Breast epithelium (tissue), 4 donors: ENCODE measurements around the gene ATP6AP1. TPM values are rescaled to one million over a fixed set of nuclear protein-coding genes. Genes with fewer than 3 reads are reported as not detected.
"Not testable (repeated sequence)": the region's sequence is repeated elsewhere in the genome, so short reads cannot be mapped to it uniquely, and the experiment has no call there.

Experiments
- DNase-seq, 2 donors: peaks; one replicate each; pipeline ENCODE4 v3.0.0-alpha.2; 2019; ENCODE audit warnings: low spot score in 2 of 2
- H3K27ac ChIP-seq, 2 donors: fragments of 200-600 bp; sonication (generic) in 1 of 2; one replicate each; pipeline ENCODE4 v1.5.1; 2016 to 2019; ENCODE audit warnings: mild to moderate bottlenecking in 1 of 2
- H3K27me3 ChIP-seq, 2 donors: fragments of 200-600 bp; sonication (generic) in 1 of 2; one replicate each; pipeline versions ENCODE4 v1.5.1 to v1.6.0; 2017 to 2019; ENCODE audit warnings: control low read depth in 1 of 2, mild to moderate bottlenecking in 1 of 2
- H3K36me3 ChIP-seq: fragments of 200-600 bp; one replicate; pipeline ENCODE4 v1.5.1; 2019
- H3K4me1 ChIP-seq, 2 donors: fragments of 200-600 bp; sonication (generic); one replicate each; pipeline ENCODE4 v1.5.1; 2016 to 2019; ENCODE audit warnings: control low read depth in 1 of 2
- H3K4me3 ChIP-seq, 3 donors: fragments of 200-600 bp; sonication (generic); 1 replicate in 2 of 3; 2 replicates in 1 of 3; pipeline ENCODE4 v1.5.1; 2016 to 2019; ENCODE audit warnings: mild to moderate bottlenecking in 3 of 3, moderate library complexity in 2 of 3
- H3K9me3 ChIP-seq, 2 donors: fragments of 200-600 bp; sonication (generic) in 1 of 2; one replicate each; pipeline ENCODE4 v1.5.1; 2016 to 2019; ENCODE audit warnings: control low read depth in 1 of 2
- POLR2A ChIP-seq: fragments of 450-650 bp; IDR thresholded peaks from one replicate; pipeline ENCODE4 v1.6.1; 2016; ENCODE audit warnings: antibody characterized with exemption, mild to moderate bottlenecking, moderate library complexity
- POLR2AphosphoS5 ChIP-seq, 3 donors: sonication (generic); formaldehyde crosslinking; IDR thresholded peaks; one replicate each; pipeline ENCODE4 v1.6.1; 2017; ENCODE audit warnings: antibody characterized with exemption in 3 of 3
- intact Hi-C: fragments of 100-400 bp; cut with DNase I; formaldehyde crosslinking; loops from one replicate; pipeline ENCODE4 v1.15.1; 2023; ENCODE audit warnings: low total_unique reads
- total RNA-seq, 3 donors: library from RNA; depleted of rRNA; stranded (reverse); fragments of >200 nt; gene quantifications; one replicate each; pipeline ENCODE4 v1.1.0, GENCODE V29; 2016
- TF ChIP-seq, protein P1 (sequence below), 3 donors: fragments of 450-650 bp; IDR thresholded peaks; one replicate each; pipeline ENCODE4 v1.5.1; 2016 to 2017; ENCODE audit warnings: antibody characterized with exemption in 3 of 3, mild to moderate bottlenecking in 3 of 3, moderate library complexity in 3 of 3

ATP6AP1 gene
- total RNA-seq, 3 donors from 2014 or later = 31.5 to 57.1 (median 34.8) TPM

DNA sequence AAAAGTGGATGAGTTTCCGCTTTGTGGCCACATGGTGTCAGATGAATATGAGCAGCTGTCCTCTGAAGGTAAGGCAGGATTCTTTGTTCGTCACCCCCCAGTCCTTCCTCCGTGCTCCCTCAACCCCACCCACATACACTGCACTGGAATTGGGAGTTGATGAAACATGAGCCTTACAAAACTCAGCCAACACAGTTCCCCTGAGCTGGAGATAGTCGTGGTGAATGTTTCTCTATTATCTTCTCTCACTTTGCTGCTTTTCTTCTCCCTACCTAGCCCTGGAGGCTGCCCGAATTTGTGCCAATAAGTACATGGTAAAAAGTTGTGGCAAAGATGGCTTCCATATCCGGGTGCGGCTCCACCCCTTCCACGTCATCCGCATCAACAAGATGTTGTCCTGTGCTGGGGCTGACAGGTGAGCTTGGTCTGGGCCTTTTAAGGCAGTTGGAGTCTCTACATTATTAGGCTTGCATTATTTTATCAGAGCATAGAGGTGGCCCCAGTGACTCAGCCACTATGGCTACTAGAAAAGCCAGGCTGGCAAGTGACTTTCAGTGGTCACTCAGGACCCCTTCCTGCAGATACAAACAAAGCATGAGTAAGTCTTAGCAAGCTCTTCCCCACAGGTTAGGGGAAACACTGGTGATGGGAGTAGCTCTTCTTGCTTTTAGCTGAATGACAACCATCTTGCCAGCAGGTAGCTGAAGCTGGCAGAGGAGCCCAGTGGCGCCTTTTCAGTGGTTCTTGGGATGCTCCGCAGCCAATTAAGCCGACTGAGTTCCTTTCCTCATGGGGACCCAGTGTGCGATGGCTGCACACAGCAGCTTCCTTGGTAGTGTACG is 28.7 kb upstream of the ATP6AP1 start:
- intact Hi-C loops = no loop called here
- H3K27ac ChIP-seq = peak overlapping the region; percentile 96 to 97

DNA sequence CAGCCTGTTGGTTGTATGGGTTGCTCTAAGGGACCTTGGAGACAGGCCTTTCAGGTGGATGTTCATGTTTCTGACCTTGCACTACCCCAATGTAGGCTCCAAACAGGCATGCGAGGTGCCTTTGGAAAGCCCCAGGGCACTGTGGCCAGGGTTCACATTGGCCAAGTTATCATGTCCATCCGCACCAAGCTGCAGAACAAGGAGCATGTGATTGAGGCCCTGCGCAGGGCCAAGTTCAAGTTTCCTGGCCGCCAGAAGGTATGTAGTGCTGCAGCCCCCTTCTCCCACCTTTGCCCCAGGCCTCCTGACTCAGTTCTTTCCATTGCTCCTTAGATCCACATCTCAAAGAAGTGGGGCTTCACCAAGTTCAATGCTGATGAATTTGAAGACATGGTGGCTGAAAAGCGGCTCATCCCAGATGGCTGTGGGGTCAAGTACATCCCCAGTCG is 28.1 kb upstream of the ATP6AP1 start:
- H3K9me3 ChIP-seq, intact Hi-C loops, DNase-seq, H3K4me1 ChIP-seq, H3K36me3 ChIP-seq: not testable (repeated sequence)
- Histone ChIP-seq H3K4me3 (peak overlapping the region in 1 of 3 donors; percentile 84), H3K27me3 (peaks cover 0 to 18% of the 10 kb centered on the region in 2 donors), H3K27ac (peak overlapping the region in 1 of 2 donors; percentile 66)

More for the DNA sequence above, 28.7 kb upstream of the ATP6AP1 start:
- Histone ChIP-seq H3K27me3 (peaks cover 0 to 17% of the 10 kb centered on the region in 2 donors), H3K4me3 (peak overlapping the region; percentile 69 to 84 (median 72)), H3K4me1 (no peaks in the 10 kb centered on the region), H3K9me3 (no peaks in the 10 kb centered on the region), H3K36me3 (no peaks in the 10 kb centered on the region)
- TF ChIP-seq POLR2A (no peak), POLR2AphosphoS5 (IDR thresholded peaks at IDR 0.05) (peak in 1 of 3 donors; percentile 12)
- TF ChIP-seq, protein P1, sequence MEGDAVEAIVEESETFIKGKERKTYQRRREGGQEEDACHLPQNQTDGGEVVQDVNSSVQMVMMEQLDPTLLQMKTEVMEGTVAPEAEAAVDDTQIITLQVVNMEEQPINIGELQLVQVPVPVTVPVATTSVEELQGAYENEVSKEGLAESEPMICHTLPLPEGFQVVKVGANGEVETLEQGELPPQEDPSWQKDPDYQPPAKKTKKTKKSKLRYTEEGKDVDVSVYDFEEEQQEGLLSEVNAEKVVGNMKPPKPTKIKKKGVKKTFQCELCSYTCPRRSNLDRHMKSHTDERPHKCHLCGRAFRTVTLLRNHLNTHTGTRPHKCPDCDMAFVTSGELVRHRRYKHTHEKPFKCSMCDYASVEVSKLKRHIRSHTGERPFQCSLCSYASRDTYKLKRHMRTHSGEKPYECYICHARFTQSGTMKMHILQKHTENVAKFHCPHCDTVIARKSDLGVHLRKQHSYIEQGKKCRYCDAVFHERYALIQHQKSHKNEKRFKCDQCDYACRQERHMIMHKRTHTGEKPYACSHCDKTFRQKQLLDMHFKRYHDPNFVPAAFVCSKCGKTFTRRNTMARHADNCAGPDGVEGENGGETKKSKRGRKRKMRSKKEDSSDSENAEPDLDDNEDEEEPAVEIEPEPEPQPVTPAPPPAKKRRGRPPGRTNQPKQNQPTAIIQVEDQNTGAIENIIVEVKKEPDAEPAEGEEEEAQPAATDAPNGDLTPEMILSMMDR (IDR thresholded peaks at IDR 0.05) = no peak
- no peak for DNase-seq

DNA sequence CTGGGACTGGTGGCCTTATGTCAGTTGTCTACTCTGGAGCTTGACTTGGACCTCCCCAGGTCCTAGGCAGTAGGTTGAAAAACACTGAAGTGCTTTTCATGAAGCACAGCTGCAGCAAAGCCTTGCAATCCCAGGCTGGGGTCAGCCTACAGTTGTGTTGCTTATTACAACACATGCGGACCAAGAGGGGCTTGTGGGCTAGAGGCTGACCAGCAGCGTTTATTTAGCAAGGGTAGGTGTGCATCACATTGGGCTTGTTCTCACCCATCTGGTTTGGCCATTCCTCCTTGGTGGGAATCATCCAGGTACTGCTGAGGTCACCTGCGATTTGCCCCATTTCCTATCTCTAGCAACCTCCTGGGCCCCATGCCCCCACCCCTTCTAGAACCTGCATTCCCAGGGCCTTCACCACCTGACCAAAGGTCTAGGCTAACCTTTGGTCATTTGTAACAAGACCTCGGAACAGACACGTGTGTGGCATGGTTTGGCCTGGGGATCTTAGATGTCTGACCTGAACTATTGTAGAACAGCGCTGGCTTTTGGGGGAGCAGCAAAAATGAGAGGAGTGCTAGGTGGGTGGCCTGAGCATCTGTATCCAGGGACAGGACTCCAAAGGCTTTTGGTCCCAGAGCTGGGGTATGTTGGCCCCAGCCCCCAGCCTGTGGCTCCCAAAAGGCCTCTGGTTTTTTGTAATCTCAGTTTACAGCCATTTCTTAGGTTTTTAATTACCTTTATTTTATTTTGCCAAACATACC is 27.3 kb upstream of the ATP6AP1 start:
- H3K27me3 ChIP-seq = peaks cover 0 to 18% of the 10 kb centered on the region in 2 donors
- no peaks in the 10 kb centered on the region for H3K36me3 ChIP-seq
- H3K27ac ChIP-seq = peak overlapping the region in 1 of 2 donors; percentile 22
- intact Hi-C loops = no loop called here
- no peaks in the 10 kb centered on the region for H3K9me3 ChIP-seq
- H3K4me1 ChIP-seq = no peaks in the 10 kb centered on the region
- H3K4me3 ChIP-seq = no peak overlapping the region
- TF ChIP-seq POLR2AphosphoS5 (IDR thresholded peaks at IDR 0.05) = peak in 1 of 3 donors; percentile 47
- TF ChIP-seq POLR2A = no peak
- TF ChIP-seq, protein P1 (IDR thresholded peaks at IDR 0.05) = no peak
- no peak for DNase-seq

DNA sequence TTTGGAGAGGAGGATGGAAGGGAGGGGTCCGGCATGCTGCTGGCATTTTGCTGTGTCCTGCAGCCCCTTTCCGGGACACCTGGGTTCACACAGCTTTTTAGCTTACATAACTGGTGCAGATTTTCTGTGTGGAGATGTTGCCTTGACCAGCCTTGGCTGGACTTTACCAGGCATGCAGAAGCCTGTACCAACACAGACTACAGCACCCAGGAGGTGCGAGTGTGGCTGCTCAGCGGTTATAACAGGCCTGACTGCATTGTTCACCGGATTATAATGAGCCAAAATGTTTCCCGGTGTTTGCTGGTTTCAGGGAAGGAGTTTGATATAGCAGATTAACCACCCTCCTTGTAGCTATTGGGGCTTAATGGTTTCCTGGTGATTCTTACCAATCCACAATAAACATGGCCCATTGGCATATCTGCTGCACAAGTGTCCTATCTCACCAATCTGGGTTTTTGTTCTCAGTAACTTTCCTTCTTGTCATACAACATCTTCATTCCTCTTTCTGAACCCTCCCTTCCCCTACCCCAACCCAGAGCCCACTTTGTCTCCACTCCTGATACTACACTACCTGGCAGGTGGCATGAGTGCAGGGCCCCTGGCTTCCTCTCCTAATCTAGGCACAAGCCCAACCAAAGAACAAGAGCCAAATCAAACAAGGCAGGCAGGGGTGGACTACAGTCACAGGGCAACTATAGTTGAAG is 26.4 kb upstream of the ATP6AP1 start:
- Histone ChIP-seq H3K36me3 (no peaks in the 10 kb centered on the region), H3K9me3 (no peaks in the 10 kb centered on the region), H3K4me1 (no peaks in the 10 kb centered on the region), H3K27ac (peak overlapping the region; percentile 50 to 55), H3K27me3 (peaks cover 0 to 18% of the 10 kb centered on the region in 2 donors), H3K4me3 (no peak overlapping the region)
- no peak for TF ChIP-seq POLR2A
- TF ChIP-seq POLR2AphosphoS5 (IDR thresholded peaks at IDR 0.05) = no peak
- TF ChIP-seq, protein P1 (IDR thresholded peaks at IDR 0.05) = no peak
- intact Hi-C loops = no loop called here
- no peak for DNase-seq

DNA sequence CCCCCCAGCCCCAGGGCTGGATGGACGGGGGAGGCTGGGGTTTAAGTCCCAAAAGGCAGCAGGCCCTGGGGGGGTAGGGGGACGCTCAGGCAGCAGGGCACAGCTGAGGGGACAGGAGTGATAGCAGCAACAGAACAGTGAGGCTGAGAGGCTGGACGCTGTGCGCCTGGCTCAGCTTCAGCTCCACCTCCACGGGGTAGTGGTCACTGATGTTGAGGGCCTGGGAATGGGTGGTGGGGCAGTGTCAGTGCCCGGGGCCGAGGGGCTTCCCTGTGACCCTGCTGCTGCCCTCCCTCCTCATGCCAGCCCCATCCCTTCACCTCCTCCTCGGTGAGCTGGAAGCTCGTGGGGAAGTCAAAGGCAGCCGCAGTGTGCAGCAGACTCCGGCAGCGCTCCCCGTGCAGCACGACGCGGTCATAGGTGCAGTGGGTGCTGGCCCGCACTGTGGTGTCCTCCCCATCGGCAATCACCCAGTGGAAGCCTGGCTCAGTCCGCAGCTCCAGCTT is 25.8 kb upstream of the ATP6AP1 start:
- intact Hi-C loops = no loop called here
- Histone ChIP-seq H3K27ac (peak overlapping the region; percentile 50 to 55), H3K27me3 (peaks cover 0 to 18% of the 10 kb centered on the region in 2 donors), H3K36me3 (no peaks in the 10 kb centered on the region), H3K9me3 (no peaks in the 10 kb centered on the region), H3K4me3 (no peak overlapping the region), H3K4me1 (no peaks in the 10 kb centered on the region)
- no peak for DNase-seq
- TF ChIP-seq POLR2AphosphoS5 (IDR thresholded peaks at IDR 0.05) (no peak), POLR2A (no peak)
- TF ChIP-seq, protein P1 (IDR thresholded peaks at IDR 0.05) = no peak
